Mesendoderm (in vitro differentiated cells): ENCODE data around the gene LCN10. TPM values are rescaled to one million over a fixed set of nuclear protein-coding genes. Genes with fewer than 3 reads are reported as not detected.
"Not testable (repeated sequence)": the region's sequence is repeated elsewhere in the genome, so short reads cannot be mapped to it uniquely, and the experiment has no call there.

Experiments
- DNase-seq: peaks from one replicate; pipeline ENCODE4 v3.0.0; 2013
- H2AK5ac ChIP-seq: 2 replicates; pipeline ENCODE4 v1.6.1; 2013; ENCODE audit warnings: low read length, inconsistent platforms
- H2BK120ac ChIP-seq: 2 replicates; pipeline ENCODE4 v1.6.1; 2013; ENCODE audit warnings: low read depth, mild to moderate bottlenecking, low read length, moderate library complexity, mixed read lengths
- H2BK15ac ChIP-seq: replicated peaks from 2 replicates; pipeline ENCODE4 v1.6.1; 2013; ENCODE audit warnings: low read depth, mild to moderate bottlenecking, moderate library complexity
- H2BK5ac ChIP-seq: 2 replicates; pipeline ENCODE4 v1.6.1; 2013; ENCODE audit warnings: low read length, inconsistent platforms
- H3K18ac ChIP-seq: 2 replicates; pipeline ENCODE4 v1.6.1; 2013; ENCODE audit warnings: mild to moderate bottlenecking, low read length, mixed read lengths
- H3K23ac ChIP-seq: one replicate; pipeline ENCODE4 v1.6.1; 2013; ENCODE audit warnings: low read length
- H3K27ac ChIP-seq: 2 replicates; pipeline ENCODE4 v1.5.1; 2013; ENCODE audit warnings: low read depth, mild to moderate bottlenecking, inconsistent platforms, low read length, moderate library complexity
- H3K27me3 ChIP-seq: 2 replicates; pipeline ENCODE4 v1.6.1; 2013; ENCODE audit warnings: low read length, control low read depth, mild to moderate bottlenecking, inconsistent platforms; ENCODE audit not compliant: insufficient read depth, poor library complexity
- H3K36me3 ChIP-seq: 2 replicates; pipeline ENCODE4 v1.6.1; 2013; ENCODE audit warnings: low read length, inconsistent platforms; ENCODE audit not compliant: control insufficient read depth, insufficient read depth
- H3K4ac ChIP-seq: one replicate; pipeline ENCODE4 v1.6.1; 2013; ENCODE audit warnings: low read depth, mild to moderate bottlenecking, low read length, moderate library complexity
- H3K4me1 ChIP-seq: 2 replicates; pipeline ENCODE4 v1.6.1; 2013; ENCODE audit warnings: low read depth, low read length, inconsistent platforms; ENCODE audit not compliant: control insufficient read depth
- H3K4me2 ChIP-seq: 2 replicates; pipeline ENCODE4 v1.6.1; 2013; ENCODE audit warnings: low read length
- H3K4me3 ChIP-seq: 2 replicates; pipeline ENCODE4 v1.5.1; 2013; ENCODE audit warnings: mild to moderate bottlenecking, low read length
- H3K56ac ChIP-seq: one replicate; pipeline ENCODE4 v1.6.1; 2013; ENCODE audit warnings: low read length
- H3K79me1 ChIP-seq: 2 replicates; pipeline ENCODE4 v1.6.1; 2013; ENCODE audit warnings: low read length, inconsistent platforms
- H3K79me2 ChIP-seq: 2 replicates; pipeline ENCODE4 v1.6.1; 2013; ENCODE audit warnings: mild to moderate bottlenecking, low read length; ENCODE audit not compliant: control insufficient read depth, insufficient read depth
- H3K9ac ChIP-seq: 2 replicates; pipeline ENCODE4 v1.6.1; 2013; ENCODE audit warnings: low read length, inconsistent platforms
- H4K5ac ChIP-seq: one replicate; pipeline ENCODE4 v1.6.1; 2013; ENCODE audit warnings: low read length
- H4K8ac ChIP-seq: one replicate; pipeline ENCODE4 v1.6.1; 2013; ENCODE audit warnings: low read depth, mild to moderate bottlenecking, control low read depth, low read length, moderate library complexity
- WGBS: extraction: QIAGEN DNeasy Blood & Tissue Kit; methylation state at CpG from one replicate; pipeline ENCODE4 v1.1.7; 2013; ENCODE audit warnings: low lambda C conversion rate, missing lambda C conversion rate; ENCODE audit not compliant: insufficient coverage; ENCODE audit errors: extremely low coverage; 5-methylcytosine and 5-hydroxymethylcytosine counted together
- polyA plus RNA-seq, 2 experiments: library from polyadenylated mRNA; stranded (reverse); fragments of 200-250 nt; gene quantifications; one replicate each; pipeline ENCODE4 v1.2.3, GENCODE V29; 2013

LCN10 gene
- polyA plus RNA-seq (2013, experiment 1 of 2): 0.27 TPM
- 0.59 TPM for polyA plus RNA-seq (2013, experiment 2 of 2)

- Histone ChIP-seq H2BK5ac (no peak within 1 kb of the TSS), H3K4me2 (no peak within 1 kb of the TSS), H2BK15ac (no peak within 1 kb of the TSS), H3K27ac (no peak within 1 kb of the TSS), H3K4me1 (no peaks in the 10 kb centered on the region), H4K8ac (no peak within 1 kb of the TSS), H3K18ac (no peak within 1 kb of the TSS), H3K79me2 (no peaks in the 10 kb centered on the region), H3K79me1 (no peaks in the 10 kb centered on the region), H3K9ac (no peak within 1 kb of the TSS), H3K4me3 (no peak within 1 kb of the TSS), H4K5ac (no peak within 1 kb of the TSS), H2BK120ac (no peak within 1 kb of the TSS), H3K27me3 (no peaks in the 10 kb centered on the region), H3K36me3 (no peaks in the 10 kb centered on the region), H3K56ac (peak within 1 kb of the TSS; percentile 42), H3K4ac (no peak within 1 kb of the TSS), H3K23ac (no peak within 1 kb of the TSS), H2AK5ac (no peak within 1 kb of the TSS)
- peak; percentile 78 for DNase-seq
- no CpG with 5 or more reads among the region's 25 CpGs for WGBS
These were observed at the start of gene LCN10 for GRCh38 chr9:136742591-136743391. TSS of gene LCN10 (minus strand) at chr9:136742940. CDS start at chr9:136742903, 37 bp downstream.

- no peak overlapping the region for H3K23ac ChIP-seq
- peaks cover 2% of the 10 kb centered on the region for H3K79me1 ChIP-seq
- no peak overlapping the region for H4K5ac ChIP-seq
- H3K36me3 ChIP-seq: no peaks in the 10 kb centered on the region
- H3K27ac ChIP-seq: peak overlapping the region; percentile 18
- H4K8ac ChIP-seq: no peak overlapping the region
- no peak overlapping the region for H2BK15ac ChIP-seq
- H3K4me3 ChIP-seq: peak overlapping the region; percentile 57
- peak overlapping the region; percentile 47 for H3K4me2 ChIP-seq
- peak overlapping the region; percentile 39 for H3K4ac ChIP-seq
- no peak overlapping the region for H2AK5ac ChIP-seq
- H3K9ac ChIP-seq: peak overlapping the region; percentile 77
- no peaks in the 10 kb centered on the region for H3K79me2 ChIP-seq
- no peaks in the 10 kb centered on the region for H3K27me3 ChIP-seq
- peak overlapping the region; percentile 13 for H3K18ac ChIP-seq
- H3K4me1 ChIP-seq: peaks cover 4% of the 10 kb centered on the region
- H2BK5ac ChIP-seq: no peak overlapping the region
- no CpG with 5 or more reads among the region's 29 CpGs for WGBS
- H2BK120ac ChIP-seq: no peak overlapping the region
- peak; percentile 86 for DNase-seq
- peak overlapping the region; percentile 88 for H3K56ac ChIP-seq
These were observed 49.0 kb upstream of the LCN10 start for GRCh38 chr9:136791516-136792276.

GRCh38 chr9:136790640-136791515, 48.1 kb upstream of the LCN10 start, which contains the start of gene TMEM141:
TSS of gene TMEM141 (plus strand) at chr9:136791344. CDS start at chr9:136791371, 27 bp downstream.
- Histone ChIP-seq H3K27me3 (no peaks in the 10 kb centered on the region), H2BK5ac (no peak within 1 kb of the TSS), H3K23ac (no peak within 1 kb of the TSS), H3K79me2 (no peaks in the 10 kb centered on the region), H4K5ac (no peak within 1 kb of the TSS), H3K27ac (peak within 1 kb of the TSS; percentile 18), H3K36me3 (no peaks in the 10 kb centered on the region), H2BK15ac (no peak within 1 kb of the TSS), H3K4ac (peak within 1 kb of the TSS; percentile 39), H2BK120ac (no peak within 1 kb of the TSS), H3K9ac (peak within 1 kb of the TSS; percentile 77), H4K8ac (no peak within 1 kb of the TSS), H3K18ac (peak within 1 kb of the TSS; percentile 13), H3K56ac (peak within 1 kb of the TSS; percentile 88), H3K79me1 (peaks cover 2% of the 10 kb centered on the region), H3K4me2 (peak within 1 kb of the TSS; percentile 47), H2AK5ac (no peak within 1 kb of the TSS), H3K4me3 (peak within 1 kb of the TSS; percentile 57), H3K4me1 (no peaks in the 10 kb centered on the region)
- DNase-seq: peak; percentile 99
- no CpG with 5 or more reads among the region's 70 CpGs for WGBS

GRCh38 chr9:136789523-136789937, 46.8 kb upstream of the LCN10 start:
- Histone ChIP-seq H4K5ac (no peak overlapping the region), H3K4ac (no peak overlapping the region), H3K18ac (no peak overlapping the region), H3K27me3 (no peaks in the 10 kb centered on the region), H3K36me3 (no peaks in the 10 kb centered on the region), H3K79me2 (no peaks in the 10 kb centered on the region), H3K4me3 (no peak overlapping the region), H2BK5ac (no peak overlapping the region), H3K9ac (no peak overlapping the region), H2AK5ac (no peak overlapping the region), H2BK120ac (no peak overlapping the region), H4K8ac (no peak overlapping the region), H3K23ac (no peak overlapping the region), H3K4me2 (no peak overlapping the region), H2BK15ac (no peak overlapping the region), H3K56ac (peak overlapping the region; percentile 42), H3K27ac (peak overlapping the region; percentile 8), H3K79me1 (peaks cover 2% of the 10 kb centered on the region), H3K4me1 (no peaks in the 10 kb centered on the region)
- no CpG with 5 or more reads among the region's 3 CpGs for WGBS
- DNase-seq: no peak

GRCh38 chr9:136788644-136789522, 46.1 kb upstream of the LCN10 start:
- not testable (repeated sequence) for H3K9ac ChIP-seq, H2BK5ac ChIP-seq, H3K18ac ChIP-seq, H3K23ac ChIP-seq, H3K36me3 ChIP-seq, H3K4ac ChIP-seq, H2BK120ac ChIP-seq, H3K79me1 ChIP-seq, H3K4me1 ChIP-seq, H3K79me2 ChIP-seq, H3K4me3 ChIP-seq, H4K5ac ChIP-seq, H3K4me2 ChIP-seq, H4K8ac ChIP-seq, H2BK15ac ChIP-seq, H2AK5ac ChIP-seq, H3K27me3 ChIP-seq
- Histone ChIP-seq H3K56ac (peak overlapping the region; percentile 42), H3K27ac (peak overlapping the region; percentile 82)
- DNase-seq: peak; percentile 76
- no CpG with 5 or more reads among the region's 27 CpGs for WGBS
